H9 (cell line): ENCODE measurements around the gene SLC39A12. TPM values are rescaled to one million over a fixed set of nuclear protein-coding genes. Genes with fewer than 3 reads are reported as not detected.

Source experiments
- DNase-seq: peaks from one replicate; pipeline ENCODE4 v3.0.0-alpha.2; 2017
- H2AFZ ChIP-seq: one replicate; pipeline ENCODE4 v1.6.1; 2013; ENCODE audit warnings: mild to moderate bottlenecking, low read length, control low read depth, moderate library complexity
- H2AK5ac ChIP-seq: 2 replicates; pipeline ENCODE4 v1.6.1; 2013; ENCODE audit warnings: low read length, control low read depth, mixed read lengths; ENCODE audit not compliant: insufficient read length
- H2BK120ac ChIP-seq: one replicate; pipeline ENCODE4 v1.6.1; 2013; ENCODE audit warnings: low read depth, mild to moderate bottlenecking, low read length, control low read depth, inconsistent platforms; ENCODE audit not compliant: poor library complexity, severe bottlenecking
- H2BK12ac ChIP-seq: 2 replicates; pipeline ENCODE4 v1.6.1; 2013; ENCODE audit warnings: low read length, control low read depth, mixed read lengths, low read depth; ENCODE audit not compliant: insufficient read length
- H2BK15ac ChIP-seq: 2 replicates; pipeline ENCODE4 v1.6.1; 2013; ENCODE audit warnings: low read depth, low read length, control low read depth
- H2BK20ac ChIP-seq: one replicate; pipeline ENCODE4 v1.6.1; 2013; ENCODE audit warnings: low read depth, mild to moderate bottlenecking, low read length, control low read depth, inconsistent platforms; ENCODE audit not compliant: poor library complexity, severe bottlenecking
- H2BK5ac ChIP-seq: 2 replicates; pipeline ENCODE4 v1.6.1; 2013; ENCODE audit warnings: low read length, control low read depth, mixed read lengths; ENCODE audit not compliant: insufficient read length
- H3K14ac ChIP-seq: 2 replicates; pipeline ENCODE4 v1.6.1; 2013; ENCODE audit warnings: low read length, control low read depth; ENCODE audit not compliant: insufficient read depth
- H3K18ac ChIP-seq: 2 replicates; pipeline ENCODE4 v1.6.1; 2013; ENCODE audit warnings: low read depth, mild to moderate bottlenecking, mixed read lengths, low read length, control low read depth; ENCODE audit not compliant: insufficient read length
- H3K23ac ChIP-seq: 2 replicates; pipeline ENCODE4 v1.6.1; 2013; ENCODE audit warnings: low read length, control low read depth, mixed read lengths, low read depth; ENCODE audit not compliant: insufficient read length
- H3K23me2 ChIP-seq: 2 replicates; pipeline ENCODE4 v1.6.1; 2013; ENCODE audit warnings: low read depth, mild to moderate bottlenecking, mixed read lengths, low read length, control low read depth; ENCODE audit not compliant: insufficient read length, poor library complexity, severe bottlenecking
- H3K27ac ChIP-seq: 2 replicates; pipeline ENCODE4 v1.5.1; 2013; ENCODE audit warnings: low read length, control low read depth, mixed read lengths, low read depth; ENCODE audit not compliant: insufficient read length
- H3K27me3 ChIP-seq: 2 replicates; pipeline ENCODE4 v1.6.1; 2013; ENCODE audit warnings: low read length, control low read depth, inconsistent platforms; ENCODE audit not compliant: insufficient read depth
- H3K4ac ChIP-seq: 2 replicates; pipeline ENCODE4 v1.6.1; 2013; ENCODE audit warnings: low read depth, mild to moderate bottlenecking, control low read depth, inconsistent platforms, low read length, moderate library complexity
- H3K4me1 ChIP-seq: 2 replicates; pipeline ENCODE4 v1.6.1; 2013; ENCODE audit warnings: low read length, control low read depth, inconsistent platforms; ENCODE audit not compliant: insufficient read depth
- H3K4me2 ChIP-seq: 2 replicates; pipeline ENCODE4 v1.6.1; 2013; ENCODE audit warnings: low read length, control low read depth, mixed read lengths; ENCODE audit not compliant: insufficient read length, insufficient read depth
- H3K56ac ChIP-seq: 2 replicates; pipeline ENCODE4 v1.6.1; 2013; ENCODE audit warnings: low read depth, mild to moderate bottlenecking, mixed read lengths, low read length, control low read depth; ENCODE audit not compliant: insufficient read length
- H3K79me1 ChIP-seq: 2 replicates; pipeline ENCODE4 v1.6.1; 2013; ENCODE audit warnings: low read depth, mild to moderate bottlenecking, moderate library complexity, low read length, control low read depth, inconsistent platforms; ENCODE audit not compliant: insufficient read depth, poor library complexity, severe bottlenecking
- H3K79me2 ChIP-seq: 2 replicates; pipeline ENCODE4 v1.6.1; 2013; ENCODE audit warnings: low read length, control low read depth, inconsistent platforms; ENCODE audit not compliant: insufficient read depth
- H3K9ac ChIP-seq: 2 replicates; pipeline ENCODE4 v1.6.1; 2013; ENCODE audit warnings: low read length, control low read depth, mixed read lengths; ENCODE audit not compliant: insufficient read length; ENCODE audit errors: extremely low read depth
- H3K9me3 ChIP-seq: one replicate; pipeline ENCODE4 v1.6.1; 2013; ENCODE audit warnings: low read depth, low read length, inconsistent platforms; ENCODE audit not compliant: control insufficient read depth
- H3T11ph ChIP-seq: one replicate; pipeline ENCODE4 v1.6.1; 2013; ENCODE audit warnings: mild to moderate bottlenecking, low read length, control low read depth, inconsistent platforms
- H4K20me1 ChIP-seq: one replicate; pipeline ENCODE4 v1.6.1; 2013; ENCODE audit not compliant: control insufficient read depth, insufficient read length, insufficient read depth
- H4K5ac ChIP-seq: 2 replicates; pipeline ENCODE4 v1.6.1; 2013; ENCODE audit warnings: low read depth, mild to moderate bottlenecking, mixed read lengths, low read length, control low read depth; ENCODE audit not compliant: insufficient read length
- H4K8ac ChIP-seq: replicated peaks from 2 replicates; pipeline ENCODE4 v1.6.1; 2013; ENCODE audit warnings: low read length, control low read depth, mixed read lengths, low read depth; ENCODE audit not compliant: insufficient read length
- H4K91ac ChIP-seq: 2 replicates; pipeline ENCODE4 v1.6.1; 2013; ENCODE audit warnings: low read depth, mild to moderate bottlenecking, moderate library complexity, mixed read lengths, low read length, control low read depth; ENCODE audit not compliant: insufficient read length
- H3K27ac Mint-ChIP-seq, 3 experiments: 2 replicates in 2 of 3; 3 replicates in 1 of 3; pipeline ENCODE4 v1.8.0; 2020 to 2021; ENCODE audit warnings: mixed read lengths in 3 of 3, mild to moderate bottlenecking in 1 of 3, moderate library complexity in 1 of 3
- H3K27me3 Mint-ChIP-seq: 2 replicates; pipeline ENCODE4 v1.8.0; 2021; ENCODE audit warnings: low read depth, mild to moderate bottlenecking, moderate library complexity, mixed read lengths
- H3K36me3 Mint-ChIP-seq, 3 experiments: 2 replicates in 2 of 3; 3 replicates in 1 of 3; pipeline ENCODE4 v1.8.0; 2020 to 2021; ENCODE audit warnings: low read depth in 3 of 3, mixed read lengths in 3 of 3; ENCODE audit not compliant: insufficient read depth in 1 of 3
- H3K4me1 Mint-ChIP-seq, 2 experiments: 2 replicates each; pipeline ENCODE4 v1.8.0; 2020; ENCODE audit warnings: mixed read lengths in 2 of 2
- H3K4me3 Mint-ChIP-seq, 2 experiments: 2 replicates in 1 of 2; 3 replicates in 1 of 2; pipeline ENCODE4 v1.8.0; 2020 to 2021; ENCODE audit warnings: mild to moderate bottlenecking in 2 of 2, mixed read lengths in 2 of 2, moderate library complexity in 1 of 2
- H3K9me3 Mint-ChIP-seq, 2 experiments: 2 replicates in 1 of 2; 3 replicates in 1 of 2; pipeline ENCODE4 v1.8.0; 2020; ENCODE audit warnings: mild to moderate bottlenecking in 2 of 2, mixed read lengths in 2 of 2, moderate library complexity in 1 of 2
- WGBS: extraction: QIAGEN DNeasy Blood & Tissue Kit; methylation state at CpG from one replicate; pipeline ENCODE4 v1.1.7; 2013; ENCODE audit warnings: missing lambda C conversion rate, low lambda C conversion rate, mixed read lengths; ENCODE audit not compliant: insufficient read length; ENCODE audit errors: extremely low coverage; 5-methylcytosine and 5-hydroxymethylcytosine counted together
- total RNA-seq: library from RNA; stranded (reverse); gene quantifications from 2 replicates; pipeline ENCODE4 v1.2.1, GENCODE V29; 2021
- TF ChIP-seq, protein P1 (sequence below): fragments of 200-600 bp; sonication (generic); conservative IDR thresholded peaks from 3 replicates; pipeline ENCODE4 v1.8.0; 2021; ENCODE audit warnings: antibody characterized with exemption, mild to moderate bottlenecking

The SLC39A12 gene
- total RNA-seq, 1 experiment from 2014 or later = not detected

DNA sequence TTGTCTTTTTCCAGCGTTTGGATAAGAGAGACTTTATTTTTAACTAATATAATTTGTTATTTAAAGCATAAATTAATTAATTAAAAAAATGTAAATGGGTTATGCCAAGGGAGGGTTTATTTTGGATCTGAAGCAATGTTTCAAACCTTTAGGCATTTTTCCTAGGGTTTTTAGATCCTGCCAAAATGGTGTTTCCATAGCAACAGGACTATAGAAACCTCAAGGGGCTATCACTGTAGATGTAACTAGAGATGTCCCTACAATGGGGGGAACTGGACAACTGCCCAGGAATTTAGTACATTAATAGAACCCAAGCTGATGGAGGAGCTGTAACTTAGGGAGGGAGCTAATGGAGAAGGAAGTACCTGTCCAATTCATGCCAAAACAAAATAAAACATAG lies 57.3 kb downstream of the SLC39A12 start:
- Histone ChIP-seq H2BK20ac (no peak overlapping the region), H2BK15ac (no peak overlapping the region), H3K4me2 (no peak overlapping the region), H2BK120ac (no peak overlapping the region), H4K8ac (no peak overlapping the region), H3K27ac (no peak overlapping the region), H3K4me1 (peaks cover 4% of the 10 kb centered on the region; the same call in 1 of the 2 replicates), H2BK12ac (no peak overlapping the region), H2AFZ (no peak overlapping the region), H4K91ac (no peak overlapping the region), H3K9ac (no peak overlapping the region), H3K14ac (no peak overlapping the region), H3K18ac (no peak overlapping the region), H3K4ac (no peak overlapping the region), H3K9me3 (no peaks in the 10 kb centered on the region), H3K27me3 (no peaks in the 10 kb centered on the region), H3K56ac (no peak overlapping the region), H3K79me2 (no peaks in the 10 kb centered on the region), H2BK5ac (no peak overlapping the region), H3K23ac (no peak overlapping the region), H4K5ac (no peak overlapping the region), H4K20me1 (no peaks in the 10 kb centered on the region), H2AK5ac (no peak overlapping the region), H3T11ph (no peak overlapping the region), H3K23me2 (no peaks in the 10 kb centered on the region), H3K79me1 (no peaks in the 10 kb centered on the region)
- Mint-ChIP-seq H3K4me3 (no peak overlapping the region), H3K4me1 (peaks cover 19 to 26% of the 10 kb centered on the region in 2 experiments), H3K27ac (no peak overlapping the region), H3K27me3 (peaks cover 2% of the 10 kb centered on the region; the same call in 1 of the 2 replicates), H3K36me3 (no peaks in the 10 kb centered on the region), H3K9me3 (no peaks in the 10 kb centered on the region)
- WGBS = no CpG with 5 or more reads among the region's 1 CpG
- TF ChIP-seq, protein P1, sequence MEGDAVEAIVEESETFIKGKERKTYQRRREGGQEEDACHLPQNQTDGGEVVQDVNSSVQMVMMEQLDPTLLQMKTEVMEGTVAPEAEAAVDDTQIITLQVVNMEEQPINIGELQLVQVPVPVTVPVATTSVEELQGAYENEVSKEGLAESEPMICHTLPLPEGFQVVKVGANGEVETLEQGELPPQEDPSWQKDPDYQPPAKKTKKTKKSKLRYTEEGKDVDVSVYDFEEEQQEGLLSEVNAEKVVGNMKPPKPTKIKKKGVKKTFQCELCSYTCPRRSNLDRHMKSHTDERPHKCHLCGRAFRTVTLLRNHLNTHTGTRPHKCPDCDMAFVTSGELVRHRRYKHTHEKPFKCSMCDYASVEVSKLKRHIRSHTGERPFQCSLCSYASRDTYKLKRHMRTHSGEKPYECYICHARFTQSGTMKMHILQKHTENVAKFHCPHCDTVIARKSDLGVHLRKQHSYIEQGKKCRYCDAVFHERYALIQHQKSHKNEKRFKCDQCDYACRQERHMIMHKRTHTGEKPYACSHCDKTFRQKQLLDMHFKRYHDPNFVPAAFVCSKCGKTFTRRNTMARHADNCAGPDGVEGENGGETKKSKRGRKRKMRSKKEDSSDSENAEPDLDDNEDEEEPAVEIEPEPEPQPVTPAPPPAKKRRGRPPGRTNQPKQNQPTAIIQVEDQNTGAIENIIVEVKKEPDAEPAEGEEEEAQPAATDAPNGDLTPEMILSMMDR = no peak
- no peak for DNase-seq
